GM21423 (cell line): Measurements from ENCODE around the gene EXTL1.
"Not testable (repeated sequence)": the region's sequence is repeated elsewhere in the genome, so short reads cannot be mapped to it uniquely, and the experiment has no call there.

Experiments
- ATAC-seq: cut with Tn5 transposase; IDR thresholded peaks from one replicate; pipeline ENCODE4 v1.9.1; 2021; ENCODE audit warnings: mild to moderate bottlenecking, moderate library complexity; ENCODE audit not compliant: unreplicated experiment

Gene EXTL1, protein sequence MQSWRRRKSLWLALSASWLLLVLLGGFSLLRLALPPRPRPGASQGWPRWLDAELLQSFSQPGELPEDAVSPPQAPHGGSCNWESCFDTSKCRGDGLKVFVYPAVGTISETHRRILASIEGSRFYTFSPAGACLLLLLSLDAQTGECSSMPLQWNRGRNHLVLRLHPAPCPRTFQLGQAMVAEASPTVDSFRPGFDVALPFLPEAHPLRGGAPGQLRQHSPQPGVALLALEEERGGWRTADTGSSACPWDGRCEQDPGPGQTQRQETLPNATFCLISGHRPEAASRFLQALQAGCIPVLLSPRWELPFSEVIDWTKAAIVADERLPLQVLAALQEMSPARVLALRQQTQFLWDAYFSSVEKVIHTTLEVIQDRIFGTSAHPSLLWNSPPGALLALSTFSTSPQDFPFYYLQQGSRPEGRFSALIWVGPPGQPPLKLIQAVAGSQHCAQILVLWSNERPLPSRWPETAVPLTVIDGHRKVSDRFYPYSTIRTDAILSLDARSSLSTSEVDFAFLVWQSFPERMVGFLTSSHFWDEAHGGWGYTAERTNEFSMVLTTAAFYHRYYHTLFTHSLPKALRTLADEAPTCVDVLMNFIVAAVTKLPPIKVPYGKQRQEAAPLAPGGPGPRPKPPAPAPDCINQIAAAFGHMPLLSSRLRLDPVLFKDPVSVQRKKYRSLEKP

DNA sequence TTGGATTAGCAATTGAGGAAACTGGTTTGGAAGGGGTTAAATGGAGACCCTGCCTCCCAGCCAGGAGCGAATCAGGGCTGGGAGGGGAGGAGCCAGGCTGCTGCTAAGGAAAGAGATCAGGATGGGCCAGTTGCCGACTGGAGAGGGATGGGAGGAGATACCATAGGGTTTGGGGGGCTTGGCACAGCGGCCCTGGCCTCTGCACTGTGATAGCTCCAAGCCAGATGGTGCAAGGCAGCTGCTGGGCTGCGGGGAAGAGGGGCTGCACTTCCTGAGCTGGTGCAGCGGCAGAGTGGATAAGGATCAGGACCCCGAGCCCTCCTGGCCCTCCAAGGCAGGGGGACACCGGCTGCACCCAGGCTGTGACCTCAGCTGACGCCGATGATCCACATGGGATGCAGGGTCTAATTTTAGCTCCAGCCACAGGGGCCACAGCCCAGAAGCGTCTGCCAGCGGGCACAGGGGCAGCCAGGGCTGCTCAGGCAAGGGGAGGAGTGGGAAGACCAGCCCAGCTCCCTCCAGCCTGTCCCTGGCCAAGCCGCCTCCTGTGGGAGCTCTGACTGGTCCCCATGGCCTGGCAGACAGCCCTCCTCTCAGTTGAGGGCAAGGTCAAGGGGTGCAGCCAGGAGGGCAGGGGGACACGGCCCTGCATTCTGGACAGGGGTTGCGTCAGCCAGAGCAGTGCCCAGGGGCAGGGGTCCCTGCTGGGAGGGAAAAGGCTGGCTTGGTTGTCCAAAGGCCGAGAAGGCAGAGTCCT is at the start of gene EXTL1:
Gene EXTL1 (plus strand): TSS at position 129 of the 757 bp plus-strand sequence. CDS start 872 bp downstream, outside the sequence.
- no peak for ATAC-seq

DNA sequence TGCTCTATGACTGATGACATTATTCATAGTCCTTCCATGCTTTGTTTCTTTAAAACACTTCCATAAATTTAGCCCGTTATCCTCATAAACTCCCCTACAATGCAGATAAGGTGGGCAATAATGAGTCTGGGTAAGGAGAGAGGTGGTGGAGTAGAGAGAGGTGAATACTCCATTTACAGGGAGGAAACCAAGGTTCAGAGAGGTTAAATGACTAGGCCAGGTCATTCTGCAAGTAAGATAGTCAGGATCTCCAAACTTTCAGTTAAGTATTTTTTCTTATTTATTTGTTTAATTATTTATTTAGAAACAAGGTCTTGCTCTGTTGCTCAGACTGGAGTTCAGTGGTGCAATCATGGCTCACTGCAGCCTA is 49.8 kb upstream of the EXTL1 start:
- no peak for ATAC-seq

DNA sequence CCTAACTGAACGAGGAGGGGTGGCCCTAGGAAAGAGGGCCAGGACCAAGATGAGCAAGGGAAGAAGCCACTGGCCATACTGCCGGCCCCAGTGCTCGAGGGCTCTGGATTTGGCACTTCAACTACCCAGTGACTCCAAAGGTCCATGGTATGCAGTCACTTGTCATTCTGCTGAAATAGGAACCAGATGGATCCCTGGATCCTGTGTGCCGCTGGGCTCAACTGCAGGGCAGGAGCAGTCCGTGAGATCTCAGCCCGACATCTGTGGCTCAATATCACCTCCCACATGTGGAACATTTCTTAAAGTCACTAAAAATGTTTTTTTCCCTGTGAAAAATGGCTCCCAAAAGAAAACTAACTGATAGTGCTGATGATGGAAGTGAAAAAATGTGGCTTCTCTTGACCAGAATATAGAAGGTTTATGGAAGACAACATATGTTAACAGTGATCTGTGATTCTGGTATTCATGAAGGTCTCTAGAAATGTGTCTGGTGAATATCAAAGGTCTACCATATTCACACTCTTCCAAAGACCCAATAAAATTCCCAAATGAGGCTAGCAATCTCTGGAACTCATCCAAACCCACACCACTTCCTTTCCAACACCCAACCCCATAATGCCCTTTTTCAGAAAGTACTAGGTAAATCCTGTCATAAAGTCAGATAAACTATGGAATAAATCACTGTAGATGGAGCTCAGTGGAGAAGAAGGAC is 47.8 kb upstream of the EXTL1 start:
- no peak for ATAC-seq

DNA sequence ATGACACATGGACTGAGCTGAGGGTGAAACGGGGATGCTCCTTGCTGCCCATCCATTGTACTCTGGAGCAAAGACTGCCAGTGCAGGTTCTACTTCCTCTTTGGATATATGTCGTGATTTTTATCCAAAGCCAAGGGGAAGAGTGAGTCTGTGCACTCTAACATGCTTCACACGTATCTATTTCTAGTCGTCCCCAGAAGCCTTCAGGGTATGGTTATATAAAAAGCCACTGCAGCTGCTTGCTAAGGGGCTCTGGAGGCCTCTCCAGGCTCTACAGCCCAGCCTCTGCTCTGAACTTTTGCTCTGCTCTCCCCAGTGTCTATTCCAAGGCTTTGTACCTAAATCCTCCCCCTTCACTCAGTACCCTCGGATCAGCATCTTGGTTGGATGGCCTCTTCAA is 43.8 kb upstream of the EXTL1 start:
- no peak for ATAC-seq

DNA sequence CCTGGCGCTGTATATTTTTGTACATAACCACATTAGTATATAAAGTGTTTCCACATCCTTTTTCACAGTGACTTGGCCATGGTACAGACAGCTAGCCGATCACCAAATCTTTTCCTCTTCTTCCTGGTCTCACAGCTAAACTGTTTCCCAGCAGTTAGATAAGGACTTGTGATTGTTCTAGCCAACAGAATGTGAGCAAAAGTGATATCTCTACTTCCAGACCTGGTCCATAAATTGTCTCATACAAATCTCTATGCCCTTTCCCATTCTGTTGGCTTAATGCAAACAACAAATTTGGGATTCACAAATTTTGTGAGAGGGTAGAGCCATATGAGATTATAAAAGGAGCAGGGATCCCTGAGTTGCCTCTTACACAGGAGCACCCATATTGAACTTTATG is 43.2 kb upstream of the EXTL1 start:
- no peak for ATAC-seq

DNA sequence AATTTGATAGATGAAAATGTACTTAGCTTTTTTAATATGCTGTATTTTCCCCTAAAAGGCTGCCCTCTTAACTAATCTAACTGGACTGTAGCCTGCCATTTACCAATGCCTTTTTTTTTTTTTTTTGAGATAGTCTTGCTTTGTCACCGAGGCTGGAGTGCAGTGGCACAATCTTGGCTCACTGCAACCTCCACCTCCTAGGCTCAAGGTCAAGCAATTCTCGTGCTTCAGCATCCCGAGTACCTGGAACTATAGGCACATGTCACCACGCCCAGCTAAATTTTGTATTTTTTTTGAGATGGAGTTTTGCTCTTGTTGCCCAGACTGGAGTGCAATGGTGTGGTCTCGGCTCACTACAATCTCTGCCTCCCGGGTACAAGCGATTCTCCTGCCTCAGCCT is 42.4 kb upstream of the EXTL1 start:
- no peak for ATAC-seq

DNA sequence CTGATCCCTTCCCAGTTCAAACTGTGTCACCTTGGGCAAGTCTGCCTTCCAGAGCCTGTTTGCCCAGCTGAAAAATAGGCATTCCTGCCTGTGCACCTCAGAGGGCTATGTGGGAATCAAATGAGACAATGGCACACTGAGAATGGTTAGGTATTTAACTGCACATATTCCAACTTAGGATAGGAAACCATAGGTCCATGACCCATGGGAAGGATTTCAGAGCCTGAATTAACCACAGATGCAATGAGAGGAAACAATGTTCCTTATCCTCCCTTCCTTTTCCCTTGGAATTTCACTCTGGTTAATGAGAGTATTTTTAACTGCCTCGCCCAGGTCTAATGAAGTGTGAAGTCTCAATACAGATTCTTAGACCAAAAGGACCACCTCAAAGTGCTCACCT is 36.4 kb upstream of the EXTL1 start:
- no peak for ATAC-seq

DNA sequence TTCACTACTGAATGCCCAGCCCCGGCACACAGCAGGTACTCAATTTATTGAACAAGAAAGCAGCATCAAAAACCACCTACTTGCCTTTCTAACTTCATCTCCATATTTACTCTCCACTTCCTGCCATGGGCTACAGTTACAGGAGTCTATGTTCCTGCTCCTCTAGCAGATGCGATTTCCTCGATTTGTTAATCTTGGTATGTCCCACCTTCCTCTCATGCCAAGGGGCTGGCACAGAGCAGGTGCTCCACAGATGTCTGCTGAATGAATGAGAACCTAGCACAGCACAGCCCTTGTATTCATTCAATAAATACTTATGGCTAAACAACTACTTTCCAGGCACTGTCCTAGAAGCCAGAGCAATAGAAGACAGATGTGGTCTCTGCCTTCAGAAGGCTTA is 35.9 kb upstream of the EXTL1 start:
- no peak for ATAC-seq

DNA sequence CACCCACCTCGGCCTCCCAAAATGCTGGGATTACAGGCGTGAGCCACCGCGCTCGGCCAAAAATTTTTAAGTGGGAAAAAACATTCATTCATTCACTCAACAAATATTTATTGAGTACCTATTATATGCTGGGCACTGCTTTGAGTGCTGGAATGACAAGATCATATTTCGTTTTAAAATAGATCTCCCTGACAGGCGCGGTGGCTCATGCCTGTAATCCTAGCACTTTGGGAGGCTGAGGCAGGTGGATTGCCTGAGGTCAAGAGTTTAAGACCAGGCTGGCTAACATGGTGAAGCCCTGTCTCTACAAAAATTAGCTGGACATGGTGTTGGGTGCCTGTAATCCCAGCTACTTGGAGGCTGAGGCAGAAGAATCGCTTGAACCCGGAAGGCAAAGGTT is 34.8 kb upstream of the EXTL1 start:
- ATAC-seq, result not testable (repeated sequence)

DNA sequence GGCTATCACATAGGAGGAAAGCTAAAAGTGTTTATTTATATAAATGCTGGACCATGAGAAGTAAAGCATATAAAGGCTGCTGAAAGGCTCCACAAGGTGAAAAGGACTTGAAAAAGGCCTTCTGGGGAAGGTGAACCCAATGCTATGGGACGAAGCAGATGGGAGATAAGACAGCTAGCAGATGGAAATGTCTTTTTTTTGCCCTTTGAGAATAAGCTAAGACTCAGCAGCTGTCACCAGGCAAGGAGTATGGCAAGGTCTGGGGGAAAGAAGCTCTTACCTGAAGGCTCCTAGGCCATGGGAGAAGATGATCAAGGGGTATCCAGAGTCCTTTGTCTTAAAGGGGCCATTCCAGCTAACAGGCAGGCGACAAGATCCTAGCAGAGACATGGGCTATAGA is 33.6 kb upstream of the EXTL1 start:
- ATAC-seq, result no peak

DNA sequence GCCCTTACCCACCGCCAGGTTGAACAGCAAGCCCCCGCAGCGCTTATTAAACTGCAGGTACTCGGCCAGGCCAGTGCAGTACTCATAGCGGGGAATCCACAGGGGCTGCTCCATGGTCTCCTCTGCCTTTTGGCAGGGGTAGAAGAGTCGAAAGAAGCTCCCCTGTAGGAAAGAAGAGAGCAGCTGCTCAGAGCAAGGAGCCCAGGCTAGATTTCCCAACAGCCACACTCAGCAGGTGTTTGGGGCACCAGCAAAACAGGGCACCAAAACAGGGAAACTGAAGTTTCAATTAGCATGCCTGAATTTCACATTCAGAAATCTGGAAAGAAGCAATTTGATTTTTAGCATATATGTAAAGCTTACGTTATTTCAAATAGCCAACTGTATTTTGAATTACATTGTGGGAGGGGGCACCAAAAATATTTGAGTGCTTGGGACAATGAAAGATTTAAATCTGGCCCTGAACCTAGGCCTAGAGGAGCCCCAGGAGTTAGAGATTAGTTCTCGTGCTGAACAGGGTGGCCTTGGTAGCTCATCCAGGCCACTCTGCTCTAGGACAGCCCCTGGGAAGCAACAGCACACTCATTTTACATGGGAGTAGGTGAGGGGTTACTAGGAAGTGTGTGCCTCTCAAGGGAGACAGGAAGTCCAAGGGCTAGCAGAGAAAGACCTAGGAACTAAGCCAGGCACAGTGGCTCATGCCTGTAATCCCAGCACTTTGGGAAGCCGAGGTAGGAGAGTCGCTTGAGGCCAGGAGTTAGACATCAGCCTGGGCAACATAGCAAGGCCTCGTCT is 31.9 kb upstream of the EXTL1 start:
- no peak for ATAC-seq

DNA sequence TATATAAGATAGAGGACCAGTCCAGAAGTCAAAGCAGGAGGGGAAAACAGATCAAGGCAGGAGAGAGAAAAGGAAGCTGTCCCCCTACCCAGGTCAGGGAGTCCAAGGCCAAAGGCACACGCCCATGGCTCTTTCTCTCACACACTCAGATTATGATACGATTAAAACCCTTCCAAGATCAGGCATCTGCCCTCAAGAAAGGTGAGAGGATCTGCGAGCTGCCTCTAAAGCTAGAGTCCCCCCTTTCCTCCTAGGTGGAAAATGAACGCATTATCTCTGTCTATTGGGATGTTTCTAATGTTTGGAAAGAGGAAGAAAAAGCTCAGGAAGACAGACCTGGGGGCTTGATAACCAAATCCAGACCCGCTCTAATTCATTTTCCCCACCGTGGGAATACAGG is 31.3 kb upstream of the EXTL1 start:
- no peak for ATAC-seq

DNA sequence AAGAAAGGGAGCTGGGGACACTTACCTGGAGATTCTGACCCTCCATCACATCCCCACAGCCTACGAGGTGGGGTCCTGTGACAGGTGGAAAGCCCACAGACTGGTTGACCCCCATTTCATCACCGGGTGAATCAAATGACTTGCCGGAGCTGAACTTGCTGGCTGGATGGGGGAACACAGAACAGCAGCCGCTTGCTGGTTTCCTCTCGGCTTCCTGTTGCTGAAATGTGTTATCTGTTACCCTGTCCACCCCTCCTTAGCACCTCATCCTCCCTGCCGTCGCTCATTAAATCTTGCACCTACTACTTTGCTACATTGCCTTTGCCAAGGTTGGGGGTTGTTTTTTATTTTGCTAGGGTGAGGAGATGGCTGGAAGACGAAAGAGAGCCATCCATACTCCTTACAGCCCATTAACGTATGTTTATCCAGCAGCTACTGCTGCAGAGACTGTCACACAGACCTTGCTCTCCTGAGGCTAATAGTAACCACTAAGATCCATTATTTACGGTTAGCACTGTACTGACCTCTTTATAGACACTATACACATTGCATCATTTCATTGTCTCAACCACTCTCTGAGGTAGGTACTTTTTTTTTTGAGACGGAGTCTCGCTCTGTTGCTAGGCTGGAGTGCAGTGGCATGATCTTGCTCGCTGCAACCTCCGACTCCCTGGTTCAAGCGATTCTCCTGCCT is 30.7 kb upstream of the EXTL1 start:
- no peak for ATAC-seq

DNA sequence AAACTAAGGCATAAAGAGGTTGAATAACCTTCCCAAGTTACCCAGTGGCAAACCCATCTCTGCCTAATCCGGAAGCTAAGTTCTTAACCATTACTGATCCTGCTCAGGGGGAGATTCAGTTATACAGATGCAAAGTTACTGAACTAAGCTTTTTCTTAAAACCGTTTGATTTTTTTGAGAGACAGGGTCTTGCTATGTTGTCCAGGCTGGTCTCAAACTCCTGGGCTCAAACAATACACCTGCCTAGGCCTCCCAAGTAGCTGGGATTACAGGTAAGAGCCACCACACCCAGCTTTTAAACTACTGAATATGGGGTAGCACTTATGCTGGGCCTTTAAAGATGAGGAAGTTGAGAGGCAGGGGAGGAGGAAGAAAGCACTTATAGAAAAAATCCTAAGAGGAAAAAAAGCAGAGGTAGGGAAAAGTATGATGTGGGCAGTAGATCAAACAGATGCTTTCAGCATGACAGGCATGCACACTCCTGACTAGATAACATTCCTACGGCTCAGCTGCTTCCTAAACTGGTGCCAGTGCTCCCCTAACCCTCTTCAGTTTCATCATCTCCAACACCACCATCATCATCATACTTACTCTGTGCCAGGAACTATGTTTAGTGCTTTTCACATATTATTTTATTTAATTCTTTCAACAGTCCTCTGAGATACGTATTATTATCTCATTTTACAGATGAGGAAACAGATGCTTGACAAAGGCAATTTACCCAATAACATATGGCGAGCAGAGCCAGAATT is 29.5 kb upstream of the EXTL1 start:
- ATAC-seq, result no peak

DNA sequence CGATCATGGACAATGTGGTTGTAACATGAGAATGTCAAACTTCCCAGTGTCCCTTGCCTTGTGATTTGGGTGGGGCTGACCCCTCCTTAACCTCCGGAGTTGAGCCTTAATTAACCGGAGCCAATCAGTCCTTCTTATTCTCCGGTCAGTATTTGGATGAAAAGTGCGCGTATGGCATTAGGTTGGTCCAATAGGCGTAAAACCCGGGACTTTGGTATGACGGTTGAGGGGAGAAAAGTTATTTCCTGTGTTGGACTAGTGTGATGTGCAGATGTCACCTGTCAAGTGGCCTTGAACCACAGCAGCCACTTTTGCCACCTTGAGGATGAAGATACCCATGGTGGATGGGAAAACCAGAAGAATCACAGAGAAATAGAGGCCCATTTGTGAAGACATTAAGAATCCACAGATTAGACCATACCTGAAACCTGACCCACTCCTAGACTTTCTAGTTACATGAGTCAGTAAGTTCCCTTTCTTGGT is 28.8 kb upstream of the EXTL1 start:
- no peak for ATAC-seq

DNA sequence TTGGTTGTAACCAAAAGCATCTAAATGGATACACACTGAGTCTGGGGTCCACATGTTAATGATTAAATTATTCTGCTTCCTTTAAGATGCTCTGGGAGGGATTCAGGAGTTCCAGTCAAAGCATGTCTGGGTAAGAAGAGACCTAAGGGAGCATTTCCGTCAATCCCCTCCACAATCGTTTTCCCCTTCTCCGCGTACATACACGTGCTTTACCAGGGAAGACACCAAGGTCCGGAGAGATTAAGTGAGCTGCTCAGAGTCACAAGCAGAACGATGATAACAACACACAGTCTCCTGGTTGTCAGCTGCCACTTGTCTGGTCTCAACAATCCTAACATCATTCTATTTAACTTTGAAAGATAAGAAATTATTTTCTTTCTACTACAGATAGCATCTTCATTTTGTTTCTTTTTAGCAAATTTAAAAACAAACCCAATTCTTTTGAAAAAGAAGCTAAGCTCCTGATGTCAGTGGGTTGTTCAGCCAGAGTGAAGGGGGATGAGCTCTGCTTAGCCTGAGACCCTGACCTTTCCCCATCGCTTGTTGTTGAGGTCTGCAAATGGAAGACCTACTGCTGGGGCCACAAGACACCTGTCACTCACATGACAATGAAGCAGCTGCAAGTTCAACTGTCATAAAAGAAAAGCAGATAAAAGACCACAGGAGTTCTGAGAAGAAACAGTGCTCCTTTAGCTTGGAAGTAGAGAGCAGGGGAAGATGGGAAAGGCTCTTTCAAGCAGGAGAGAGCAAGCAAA is 28.2 kb upstream of the EXTL1 start:
- ATAC-seq, result no peak

DNA sequence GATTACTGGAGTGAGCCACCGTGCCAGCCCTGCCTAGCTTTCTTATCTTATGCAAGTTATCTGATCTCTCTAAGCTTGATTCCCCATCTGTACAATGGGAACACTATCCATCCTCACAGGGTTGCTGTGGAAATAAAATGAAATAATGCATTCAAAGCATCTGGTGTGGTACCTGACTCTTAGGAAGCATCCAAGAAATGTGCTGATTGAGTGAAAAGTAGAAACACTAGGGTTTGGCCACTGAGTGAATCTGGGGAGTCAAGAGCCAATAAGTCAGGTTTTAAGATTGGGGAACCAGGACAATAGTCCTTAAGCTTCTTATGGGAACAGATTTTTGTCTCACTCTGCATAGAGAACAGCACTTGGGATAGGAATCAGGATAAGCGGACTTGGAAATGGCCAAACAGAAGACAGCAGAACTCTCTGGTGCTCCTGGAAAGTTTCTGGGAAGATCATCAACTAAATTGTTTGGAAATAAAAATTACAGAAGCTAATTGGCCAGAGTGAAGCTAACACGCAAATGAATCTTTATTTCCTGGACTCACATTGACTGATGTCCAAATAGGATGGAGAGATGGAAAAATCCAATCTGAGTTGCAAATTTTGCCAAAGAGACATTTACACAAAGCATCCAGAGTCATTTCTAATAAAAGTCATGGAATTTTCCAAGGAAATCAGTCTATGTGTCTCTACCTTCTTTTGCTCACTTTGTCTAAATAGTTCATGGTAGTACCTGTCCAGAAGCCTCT is 27.0 kb upstream of the EXTL1 start:
- no peak for ATAC-seq
